Osteocyte (in vitro differentiated cells): ENCODE data around the gene ABHD3. TPM values are rescaled to one million over a fixed set of nuclear protein-coding genes. Genes with fewer than 3 reads are reported as not detected.
"Not testable (repeated sequence)": the region's sequence is repeated elsewhere in the genome, so short reads cannot be mapped to it uniquely, and the experiment has no call there.

ENCODE experiments used
- DNase-seq: peaks from one replicate; pipeline ENCODE4 v3.0.0; 2021; ENCODE audit warnings: mixed read lengths; ENCODE audit not compliant: unreplicated experiment; ENCODE audit errors: extremely low spot score
- H3K27ac Mint-ChIP-seq: one replicate; pipeline ENCODE4 v1.8.0; 2021; ENCODE audit warnings: mild to moderate bottlenecking, mixed read lengths; ENCODE audit not compliant: unreplicated experiment
- H3K27me3 Mint-ChIP-seq: one replicate; pipeline ENCODE4 v1.8.0; 2021; ENCODE audit warnings: mixed read lengths; ENCODE audit not compliant: unreplicated experiment
- H3K36me3 Mint-ChIP-seq: one replicate; pipeline ENCODE4 v1.8.0; 2021; ENCODE audit warnings: mixed read lengths; ENCODE audit not compliant: unreplicated experiment
- H3K4me1 Mint-ChIP-seq: one replicate; pipeline ENCODE4 v1.8.0; 2021; ENCODE audit warnings: mixed read lengths; ENCODE audit not compliant: unreplicated experiment
- H3K4me3 Mint-ChIP-seq: one replicate; pipeline ENCODE4 v1.8.0; 2021; ENCODE audit warnings: mild to moderate bottlenecking, moderate library complexity, mixed read lengths; ENCODE audit not compliant: unreplicated experiment
- H3K9me3 Mint-ChIP-seq: one replicate; pipeline ENCODE4 v1.8.0; 2021; ENCODE audit warnings: mixed read lengths; ENCODE audit not compliant: unreplicated experiment
- CTCF ChIP-seq: fragments of 200-600 bp; sonication (generic); IDR thresholded peaks from 2 replicates; pipeline ENCODE4 v1.5.0; 2021; ENCODE audit warnings: antibody characterized with exemption, mild to moderate bottlenecking, moderate library complexity
- total RNA-seq: library from RNA; stranded (reverse); gene quantifications from 2 replicates; pipeline ENCODE4 v1.2.1, GENCODE V29; 2021

The ABHD3 gene
- total RNA-seq, 1 donor from 2014 or later, result 10.0 TPM

- no peak overlapping the region for H3K27ac Mint-ChIP-seq
- H3K4me1 Mint-ChIP-seq, result no peaks in the 10 kb centered on the region
- H3K27me3 Mint-ChIP-seq, result peaks cover 2% of the 10 kb centered on the region
- H3K36me3 Mint-ChIP-seq, result no peaks in the 10 kb centered on the region
- DNase-seq, result no peak
- no peak overlapping the region for H3K4me3 Mint-ChIP-seq
- no peak for TF ChIP-seq CTCF
- H3K9me3 Mint-ChIP-seq, result no peaks in the 10 kb centered on the region
Observed at GRCh38 chr18:21725201-21725600, 20.6 kb upstream of the ABHD3 start.

GRCh38 chr18:21722687-21723086 lies 18.1 kb upstream of the ABHD3 start:
- Mint-ChIP-seq H3K27me3 (no peaks in the 10 kb centered on the region), H3K36me3 (no peaks in the 10 kb centered on the region), H3K4me1 (no peaks in the 10 kb centered on the region), H3K27ac (no peak overlapping the region), H3K9me3 (no peaks in the 10 kb centered on the region), H3K4me3 (no peak overlapping the region)
- no peak for DNase-seq
- TF ChIP-seq CTCF, result no peak

- Mint-ChIP-seq H3K4me1 (no peaks in the 10 kb centered on the region), H3K27ac (no peak overlapping the region), H3K9me3 (peaks cover 20% of the 10 kb centered on the region), H3K4me3 (no peak overlapping the region), H3K27me3 (no peaks in the 10 kb centered on the region), H3K36me3 (peaks cover 3% of the 10 kb centered on the region)
- no peak for DNase-seq
- TF ChIP-seq CTCF, result no peak
Observed at GRCh38 chr18:21714474-21714873, 9.9 kb upstream of the ABHD3 start.

- H3K4me1 Mint-ChIP-seq, result peaks cover 20% of the 10 kb centered on the region
- peak; percentile 59 for DNase-seq
- not testable (repeated sequence) for H3K27ac Mint-ChIP-seq, H3K9me3 Mint-ChIP-seq, H3K36me3 Mint-ChIP-seq, H3K27me3 Mint-ChIP-seq, H3K4me3 Mint-ChIP-seq
Observed at GRCh38 chr18:21707130-21707529, 2.6 kb upstream of the ABHD3 start.

- Mint-ChIP-seq H3K27me3 (no peaks in the 10 kb centered on the region), H3K4me1 (peaks cover 20% of the 10 kb centered on the region), H3K36me3 (no peaks in the 10 kb centered on the region), H3K4me3 (no peak overlapping the region), H3K9me3 (no peaks in the 10 kb centered on the region), H3K27ac (no peak overlapping the region)
- no peak for TF ChIP-seq CTCF
- peak; percentile 83 for DNase-seq
Observed at GRCh38 chr18:21706386-21706865, 1.9 kb upstream of the ABHD3 start.
